Activated naive CD4-positive, alpha-beta T cell treated with anti-CD3 and anti-CD28 coated beads, Interleukin-2, amount 50 U/mL, for 16 hours (primary cell): ENCODE data around the gene ANKRD11.
"Not testable (repeated sequence)": the region's sequence is repeated elsewhere in the genome, so short reads cannot be mapped to it uniquely, and the experiment has no call there.

ENCODE experiments used
- DNase-seq: peaks from one replicate; pipeline ENCODE4 v3.0.0-alpha.2; 2020

The ANKRD11 gene

GRCh38 chr16:89401205-89401604, 89.2 kb downstream of the ANKRD11 start:
- DNase-seq, result no peak

- DNase-seq, result no peak
Observed at GRCh38 chr16:89400740-89401139, 89.6 kb downstream of the ANKRD11 start.

GRCh38 chr16:89398924-89399323, 91.4 kb downstream of the ANKRD11 start:
- DNase-seq, result no peak

GRCh38 chr16:89397331-89397861, 93.0 kb downstream of the ANKRD11 start:
- DNase-seq, result no peak

GRCh38 chr16:89396156-89396555, 94.2 kb downstream of the ANKRD11 start:
- DNase-seq, result no peak

- no peak for DNase-seq
Observed at GRCh38 chr16:89395150-89396142, 94.9 kb downstream of the ANKRD11 start.

- DNase-seq, result no peak
Observed at GRCh38 chr16:89393738-89394406, 96.5 kb downstream of the ANKRD11 start.

- no peak for DNase-seq
Observed at GRCh38 chr16:89392881-89393737, 97.3 kb downstream of the ANKRD11 start.

- DNase-seq, result not testable (repeated sequence)
Observed at GRCh38 chr16:89390224-89390583, 100.2 kb downstream of the ANKRD11 start.

GRCh38 chr16:89389504-89390223, 100.7 kb downstream of the ANKRD11 start:
- DNase-seq, result not testable (repeated sequence)

- DNase-seq, result no peak
Observed at GRCh38 chr16:89388536-89388935, 101.8 kb downstream of the ANKRD11 start.

GRCh38 chr16:89386306-89387185, 103.8 kb downstream of the ANKRD11 start:
- DNase-seq, result no peak

- no peak for DNase-seq
Observed at GRCh38 chr16:89385712-89386111, 104.6 kb downstream of the ANKRD11 start.

GRCh38 chr16:89384282-89384681, 106.1 kb downstream of the ANKRD11 start:
- DNase-seq, result no peak

GRCh38 chr16:89383095-89384003, 107.0 kb downstream of the ANKRD11 start:
- DNase-seq, result no peak

GRCh38 chr16:89382555-89382954, 107.8 kb downstream of the ANKRD11 start:
- DNase-seq, result not testable (repeated sequence)

GRCh38 chr16:89381788-89382187, 108.6 kb downstream of the ANKRD11 start:
- no peak for DNase-seq

GRCh38 chr16:89380681-89381080, 109.7 kb downstream of the ANKRD11 start:
- DNase-seq, result no peak

- DNase-seq, result no peak
Observed at GRCh38 chr16:89378947-89379771, 111.2 kb downstream of the ANKRD11 start.
